HFF-Myc (cell line): ENCODE results near the gene IL1RAP.
A peak's percentile ranks its signal among the peaks of the same experiment; 100 is the strongest.
"Not testable (repeated sequence)": the region's sequence is repeated elsewhere in the genome, so short reads cannot be mapped to it uniquely, and the experiment has no call there.

Source experiments
- DNase-seq: peaks from one replicate; pipeline ENCODE4 v3.0.0-alpha.2; 2011; ENCODE audit warnings: low read depth; ENCODE audit errors: extremely low read depth
- H3K4me3 ChIP-seq: replicated peaks from 2 replicates; pipeline ENCODE4 v1.5.1; 2011; ENCODE audit warnings: low read depth, mild to moderate bottlenecking, control low read depth, low read length
- CTCF ChIP-seq: IDR thresholded peaks from 2 replicates; pipeline ENCODE4 v1.5.1; 2012; ENCODE audit warnings: mild to moderate bottlenecking, low read depth, low read length, control low read depth; ENCODE audit errors: missing control alignments

Gene IL1RAP

DNA sequence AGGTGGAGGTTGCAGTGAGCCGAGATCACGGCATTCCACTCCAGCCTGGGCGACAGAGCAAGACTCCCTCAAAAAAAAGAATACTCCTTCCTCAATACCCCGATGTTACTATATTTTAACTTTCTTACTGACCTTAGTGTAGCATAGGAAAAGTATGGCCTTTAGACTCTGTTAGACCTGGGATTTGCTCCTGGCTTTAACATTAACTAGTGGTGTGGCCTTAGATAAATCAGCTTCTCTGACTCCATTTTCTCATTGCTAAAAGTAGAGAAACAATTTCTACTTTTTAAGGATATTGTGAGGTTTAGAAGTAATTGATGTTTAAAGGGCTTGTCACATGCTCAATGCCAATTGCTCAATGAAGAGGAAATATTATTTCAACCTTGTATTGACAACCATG, 7.6 kb upstream of the IL1RAP start:
- DNase-seq: no peak
- TF ChIP-seq CTCF: no peak
- H3K4me3 ChIP-seq: no peak overlapping the region

GRCh38 chr3:190512666-190513065, 1.2 kb upstream of the IL1RAP start:
- DNase-seq: no peak
- TF ChIP-seq CTCF: no peak
- no peak overlapping the region for H3K4me3 ChIP-seq

- no peak for DNase-seq
- no peak for TF ChIP-seq CTCF
- peak overlapping the region; percentile 81 for H3K4me3 ChIP-seq
Measured at GRCh38 chr3:190514413-190515153, 698 bp downstream of the IL1RAP start.

GRCh38 chr3:190516416-190516815, 2.5 kb downstream of the IL1RAP start:
- no peak overlapping the region for H3K4me3 ChIP-seq
- no peak for TF ChIP-seq CTCF
- DNase-seq: no peak

DNA sequence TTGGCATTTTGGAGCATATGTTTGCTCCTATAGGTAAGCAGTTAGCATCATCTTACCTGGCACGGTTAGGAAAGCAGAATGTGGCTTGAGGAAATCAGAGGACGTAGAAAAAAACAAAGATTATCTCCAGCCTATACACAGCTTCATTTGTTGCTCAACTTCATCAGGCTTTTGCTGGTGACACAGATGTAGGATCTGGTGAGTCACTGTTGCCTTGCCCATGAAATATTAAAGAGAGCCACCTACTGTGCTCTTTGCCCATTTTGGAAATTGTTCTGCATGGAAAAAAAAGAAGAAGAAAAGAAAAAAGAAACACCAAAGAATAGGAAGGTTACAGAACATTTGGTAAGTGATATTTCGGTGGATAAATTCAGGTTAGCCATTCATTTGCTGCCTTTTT, 3.8 kb downstream of the IL1RAP start:
- DNase-seq: no peak
- no peak for TF ChIP-seq CTCF
- no peak overlapping the region for H3K4me3 ChIP-seq

GRCh38 chr3:190518531-190518930, 4.6 kb downstream of the IL1RAP start:
- H3K4me3 ChIP-seq, DNase-seq: not testable (repeated sequence)

GRCh38 chr3:190519886-190520285, 6.0 kb downstream of the IL1RAP start:
- TF ChIP-seq CTCF: no peak
- DNase-seq: no peak
- no peak overlapping the region for H3K4me3 ChIP-seq
